Hematopoietic multipotent progenitor cell treated with erythropoietin and hydrocortisone succinate and interleukin-3 and kit ligand, for 6 days (in vitro differentiated cells): ENCODE measurements around the gene CLSTN2.

Experiments used
- DNase-seq: peaks from one replicate; pipeline ENCODE4 v3.0.0-alpha.2; 2015

Gene CLSTN2

GRCh38 chr3:140573011-140573410, 638.0 kb downstream of the CLSTN2 start:
- no peak for DNase-seq

DNA sequence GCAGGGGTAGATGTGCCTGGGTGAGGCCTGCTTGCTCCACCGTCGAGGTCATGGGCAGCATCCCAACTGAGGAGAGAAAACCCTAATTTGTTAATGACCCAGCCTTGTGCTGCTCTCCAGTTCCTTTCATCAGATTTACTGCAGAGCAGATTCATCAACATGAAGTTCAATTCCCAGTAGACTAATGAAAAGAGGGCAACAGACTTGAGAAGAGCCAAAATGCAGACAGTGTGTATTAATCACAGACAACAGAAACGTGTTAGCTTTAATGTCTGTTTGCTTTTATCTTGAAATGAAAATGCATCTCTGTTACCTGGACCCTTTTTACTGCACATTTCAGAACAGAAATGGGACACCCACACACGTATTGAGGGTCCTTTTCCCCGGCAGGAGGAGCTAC, 639.4 kb downstream of the CLSTN2 start:
- DNase-seq = no peak

DNA sequence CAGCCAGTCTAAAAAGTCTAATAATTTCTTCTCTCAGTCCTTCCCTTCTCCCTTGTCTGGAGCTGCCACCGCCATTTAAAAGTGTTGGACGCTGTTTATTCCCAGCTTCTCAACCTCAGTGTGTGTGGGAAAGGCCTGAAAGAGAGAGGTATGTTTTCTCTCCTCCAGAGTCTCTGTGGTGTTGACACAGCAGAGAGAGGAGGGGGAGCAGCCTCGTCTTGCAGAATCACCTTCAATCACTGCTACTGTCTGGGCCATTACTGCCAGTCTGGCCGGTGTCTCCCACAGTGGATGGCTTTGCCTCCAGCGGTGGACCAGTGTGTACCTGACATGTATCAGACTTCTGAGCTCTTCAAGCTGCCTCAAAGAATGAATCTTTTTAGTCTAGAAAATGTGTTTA, 641.5 kb downstream of the CLSTN2 start:
- no peak for DNase-seq

DNA sequence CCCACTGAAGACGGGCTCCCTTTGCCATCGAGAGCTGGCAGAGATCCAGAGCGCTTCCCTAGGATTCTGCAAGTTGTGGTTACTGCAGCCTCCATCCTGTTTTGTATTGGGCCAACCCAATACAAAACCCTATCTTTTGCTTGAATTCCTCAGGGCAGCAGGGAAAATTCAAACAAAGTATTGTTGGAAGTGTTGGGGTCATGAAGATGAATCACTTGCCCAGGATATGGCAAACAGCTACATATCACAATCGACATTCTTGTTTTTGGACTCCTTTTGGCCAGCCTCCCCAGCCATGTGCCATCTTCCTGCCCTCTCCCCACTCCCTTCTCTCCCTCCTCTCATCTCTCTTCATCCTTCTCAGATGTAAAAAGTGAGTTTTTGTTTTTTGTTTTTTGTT, 642.9 kb downstream of the CLSTN2 start:
- no peak for DNase-seq

GRCh38 chr3:140579260-140579659, 644.3 kb downstream of the CLSTN2 start:
- no peak for DNase-seq

GRCh38 chr3:140580746-140581145, 645.8 kb downstream of the CLSTN2 start:
- DNase-seq = no peak

GRCh38 chr3:140584549-140584948, 649.6 kb downstream of the CLSTN2 start:
- DNase-seq = no peak

DNA sequence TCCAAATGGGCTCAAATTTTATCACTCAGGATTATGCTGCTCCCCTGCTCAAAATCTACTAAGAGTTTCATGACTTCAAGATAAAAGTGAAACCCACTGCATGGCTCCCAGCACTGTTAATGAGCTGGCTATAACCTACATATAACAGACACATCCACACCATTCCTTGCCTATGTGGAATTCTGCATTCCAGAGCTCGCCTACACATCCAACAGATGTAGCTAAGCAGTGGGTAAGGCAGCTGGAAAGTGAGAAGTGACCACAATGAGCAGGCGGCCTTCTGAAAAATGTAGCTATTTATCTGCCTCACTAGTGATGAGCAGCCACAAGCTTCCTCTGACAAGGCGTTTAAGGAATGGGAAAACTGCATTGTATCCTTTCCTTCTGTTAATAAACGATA, 650.8 kb downstream of the CLSTN2 start:
- no peak for DNase-seq

- no peak for DNase-seq
These were observed 651.3 kb downstream of the CLSTN2 start for GRCh38 chr3:140586311-140586710.

GRCh38 chr3:140588558-140588957, 653.6 kb downstream of the CLSTN2 start:
- no peak for DNase-seq

DNA sequence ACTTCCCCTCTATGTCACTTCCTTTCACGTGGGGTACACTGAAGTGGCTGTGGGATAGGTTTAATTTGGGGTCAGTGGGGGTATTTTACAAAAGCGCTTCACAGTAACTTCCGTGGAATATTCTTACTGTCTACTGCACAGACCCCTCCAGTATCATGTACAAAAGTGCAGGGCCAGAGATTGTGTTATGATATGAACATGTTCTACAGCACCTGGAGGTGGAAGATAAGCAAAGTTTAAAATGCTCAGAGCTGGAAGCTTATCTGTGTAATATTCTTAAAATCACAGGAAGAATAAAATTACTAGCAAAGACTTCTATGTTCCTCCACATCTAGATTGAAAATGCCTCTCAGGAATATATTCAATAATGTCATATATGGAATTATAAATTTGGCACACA, 658.8 kb downstream of the CLSTN2 start:
- DNase-seq = no peak

GRCh38 chr3:140595295-140595694, 660.3 kb downstream of the CLSTN2 start:
- no peak for DNase-seq

GRCh38 chr3:140597364-140597763, 662.4 kb downstream of the CLSTN2 start:
- DNase-seq = no peak

- DNase-seq = no peak
These were observed 662.8 kb downstream of the CLSTN2 start for GRCh38 chr3:140597792-140598191.

- no peak for DNase-seq
These were observed 664.0 kb downstream of the CLSTN2 start for GRCh38 chr3:140599009-140599408.

- no peak for DNase-seq
These were observed 664.5 kb downstream of the CLSTN2 start for GRCh38 chr3:140599496-140599895.

DNA sequence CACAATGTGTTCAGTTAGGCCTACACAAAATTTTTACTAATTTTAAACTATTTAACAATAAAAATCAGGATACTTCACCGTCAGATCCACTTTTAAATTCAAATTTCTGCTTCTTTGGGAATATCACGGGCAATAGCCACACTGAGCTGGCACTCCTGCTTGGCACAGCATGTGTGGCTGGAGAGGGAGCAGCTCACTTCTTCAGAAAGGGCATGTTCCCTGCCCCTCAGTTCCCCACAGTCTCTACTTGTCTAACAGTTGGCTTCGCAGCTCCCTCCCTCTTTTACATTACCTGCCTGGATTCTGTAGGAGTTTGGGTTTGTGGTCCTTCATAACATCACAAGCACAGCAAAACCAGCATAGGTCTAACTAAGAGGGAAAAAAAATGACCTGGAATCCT, 666.9 kb downstream of the CLSTN2 start:
- DNase-seq = no peak

GRCh38 chr3:140602781-140603180, 667.8 kb downstream of the CLSTN2 start:
- no peak for DNase-seq

DNA sequence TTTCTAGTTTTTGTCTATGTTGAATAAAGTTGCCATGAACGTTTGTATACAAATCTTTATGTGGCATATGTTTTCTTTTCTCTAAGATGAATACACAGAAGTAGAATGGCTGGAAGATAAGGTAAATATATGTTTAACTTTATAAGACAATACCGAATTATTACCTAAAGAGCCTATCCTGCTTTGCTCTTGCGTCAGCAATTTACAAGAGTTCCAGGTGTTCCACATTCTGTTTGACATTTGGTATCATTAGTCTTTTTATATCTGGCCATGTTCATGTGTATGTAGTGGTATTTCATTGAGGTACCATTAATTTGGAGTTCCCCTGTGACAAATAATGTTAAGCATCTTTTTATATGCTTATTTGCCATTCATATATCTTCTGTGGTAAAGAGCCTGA, 668.8 kb downstream of the CLSTN2 start:
- DNase-seq = no peak

- DNase-seq = no peak
These were observed 675.6 kb downstream of the CLSTN2 start for GRCh38 chr3:140610544-140610943.

DNA sequence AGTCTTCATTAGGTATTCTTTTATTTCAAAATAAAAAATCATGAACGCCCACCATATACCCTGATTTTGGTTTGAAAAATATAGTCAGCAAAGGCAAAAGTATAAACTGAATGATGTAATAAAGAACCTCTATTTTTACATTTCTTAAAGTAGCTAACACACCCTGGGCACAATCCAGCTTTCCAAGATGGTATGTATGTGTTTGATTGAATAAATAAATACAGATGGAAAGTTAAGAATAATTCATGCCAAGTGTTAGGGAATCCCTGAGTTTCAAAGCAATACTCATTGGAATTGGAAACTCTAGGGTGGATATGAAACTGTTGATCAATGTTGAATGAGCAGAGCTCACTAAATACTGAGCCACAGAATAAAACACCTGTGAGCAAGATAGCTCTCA, 679.0 kb downstream of the CLSTN2 start:
- DNase-seq = no peak

GRCh38 chr3:140617135-140617534, 682.1 kb downstream of the CLSTN2 start:
- DNase-seq = no peak

DNA sequence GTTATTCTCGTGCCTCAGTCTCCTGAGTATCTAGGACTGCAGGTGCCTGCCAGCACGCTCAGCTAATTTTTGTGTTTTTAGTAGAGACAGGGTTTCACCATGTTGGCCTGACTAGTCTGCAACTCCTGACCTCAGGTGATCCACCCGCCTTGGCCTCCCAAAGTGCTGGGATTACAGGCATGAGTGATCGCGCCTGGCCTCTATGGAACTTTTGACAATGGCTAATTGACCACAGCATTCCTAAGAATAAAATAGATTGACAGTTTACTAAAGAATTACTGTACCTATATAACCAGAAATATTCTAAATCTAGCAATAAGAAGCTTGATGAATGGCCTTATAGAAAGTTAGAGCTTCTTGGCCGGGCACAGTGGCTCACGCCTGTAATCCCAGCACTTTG, 691.9 kb downstream of the CLSTN2 start:
- DNase-seq = no peak
